Left forelimb (tissue), 1 donor: ENCODE data around the gene SLC25A25.
"Not testable (repeated sequence)": the region's sequence is repeated elsewhere in the genome, so short reads cannot be mapped to it uniquely, and the experiment has no call there.

Experiments used
- DNase-seq: peaks from one replicate; pipeline ENCODE4 v3.0.0-alpha.2; 2018; ENCODE audit warnings: low spot score

The SLC25A25 gene

DNA sequence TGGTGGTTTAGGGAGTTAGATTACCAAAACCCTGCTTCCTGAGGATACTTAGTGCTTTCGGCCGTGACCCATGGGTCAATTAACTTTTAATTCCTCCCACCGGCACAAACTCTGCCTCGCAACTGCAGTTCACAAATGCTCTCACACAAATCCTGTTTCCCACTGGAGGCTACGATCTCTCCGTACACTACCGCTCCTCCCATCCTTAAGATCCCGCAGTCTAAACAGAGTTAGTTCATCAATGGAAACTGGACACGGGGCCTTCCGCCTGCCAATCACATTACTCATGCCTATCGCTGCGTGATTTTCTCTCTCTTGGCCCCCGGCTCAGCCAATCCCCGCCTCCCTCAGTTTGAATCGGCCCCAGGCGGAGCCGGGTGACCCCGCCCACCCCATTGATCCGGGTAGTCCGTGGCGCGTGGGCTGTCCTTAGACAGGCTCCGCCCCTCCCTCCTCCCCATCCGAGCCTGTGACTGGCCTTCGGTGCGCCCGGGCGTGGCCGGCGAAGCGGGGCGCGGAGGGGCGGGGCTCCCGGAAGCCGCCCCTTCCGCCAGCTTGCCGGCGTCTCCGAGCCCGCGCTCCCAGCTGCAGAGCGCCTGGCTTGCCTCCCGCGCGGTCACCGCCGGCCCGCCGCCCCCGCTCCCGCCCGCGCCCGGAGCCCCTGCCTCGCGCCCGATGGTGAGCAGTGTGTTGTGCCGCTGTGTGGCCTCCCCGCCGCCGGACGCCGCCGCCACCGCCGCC is at the start of gene SLC25A25:
Gene SLC25A25, plus strand, starts transcription at position 588 of the 741 bp plus-strand sequence. Its CDS starts 88 bp downstream, at position 676.
- peak; percentile 100 for DNase-seq

DNA sequence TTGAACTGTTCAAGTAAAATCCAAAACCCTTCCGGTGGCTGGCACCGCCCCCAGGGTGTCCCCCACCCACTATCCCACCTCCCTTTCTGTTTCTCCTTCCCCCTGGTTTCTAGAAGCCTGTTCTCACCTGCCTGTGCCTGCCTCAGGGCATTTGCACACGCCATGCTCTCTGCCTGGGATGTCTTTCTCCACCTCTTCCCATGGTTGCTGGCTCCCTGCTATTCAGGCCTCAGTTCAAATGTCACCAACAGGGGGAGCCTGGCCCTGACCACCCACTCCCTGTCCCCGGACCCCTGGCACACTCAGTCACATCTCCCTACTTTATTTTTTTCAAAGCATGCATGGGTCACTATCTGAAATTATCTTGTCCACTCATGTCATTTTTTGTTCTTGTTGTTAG is 47.3 kb upstream of the SLC25A25 start:
- DNase-seq = no peak

DNA sequence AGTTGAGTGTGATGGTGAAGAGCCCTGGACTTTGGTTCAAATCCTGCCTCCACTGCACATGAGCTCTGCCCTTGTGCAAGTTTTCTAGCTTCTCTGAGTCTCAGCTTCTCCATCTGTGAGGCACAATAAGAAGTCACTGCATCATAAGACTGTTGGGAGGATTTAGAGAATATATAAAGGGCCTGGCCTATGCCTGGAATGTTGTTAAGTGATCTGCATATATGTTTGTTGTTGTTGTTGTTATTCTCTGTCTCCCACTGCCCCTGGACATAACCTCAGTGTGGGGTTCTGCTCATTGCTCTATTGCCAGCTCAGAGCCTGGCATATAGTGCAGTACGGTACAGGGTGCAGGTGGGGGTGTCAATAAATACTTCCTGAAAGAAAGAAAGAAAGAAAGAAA is 46.9 kb upstream of the SLC25A25 start:
- DNase-seq = no peak

DNA sequence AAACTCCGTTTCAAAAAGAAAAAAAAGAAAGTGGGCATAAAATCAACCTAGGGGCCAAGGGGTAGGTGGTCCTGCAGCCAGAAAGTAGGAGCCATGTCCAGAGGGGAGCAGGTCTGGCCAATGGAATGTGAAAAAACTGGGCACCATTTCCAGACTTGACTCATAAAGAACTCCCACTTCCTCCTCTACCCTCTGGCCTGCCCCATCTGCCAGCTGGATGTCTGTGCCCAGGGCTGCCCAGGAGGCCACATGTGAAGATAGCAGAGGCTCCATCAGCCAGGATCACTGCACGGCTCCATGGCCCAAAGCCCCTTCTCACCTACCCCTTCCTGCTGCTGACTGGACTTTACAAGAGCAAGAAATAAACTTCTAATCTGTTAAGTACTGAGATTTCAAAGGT is 45.1 kb upstream of the SLC25A25 start:
- DNase-seq = no peak

DNA sequence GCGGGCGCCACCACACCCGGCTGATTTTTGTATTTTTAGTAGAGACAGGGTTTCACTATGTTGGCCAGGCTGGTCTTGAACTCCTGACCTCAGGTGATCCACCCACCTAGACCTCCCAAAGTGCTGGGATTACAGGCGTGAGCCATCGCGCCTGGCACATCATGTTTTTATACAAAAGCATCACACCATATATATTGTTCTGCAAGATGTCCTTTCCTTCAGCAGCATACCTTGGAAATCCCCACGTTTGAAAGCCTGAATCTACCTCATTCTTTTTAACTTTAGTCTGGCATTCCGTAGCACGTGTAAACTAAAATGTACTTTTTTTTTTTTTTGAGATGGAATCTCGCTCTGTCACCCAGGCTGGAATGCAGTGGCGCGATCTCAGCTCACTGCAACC is 44.4 kb upstream of the SLC25A25 start:
- DNase-seq = not testable (repeated sequence)

DNA sequence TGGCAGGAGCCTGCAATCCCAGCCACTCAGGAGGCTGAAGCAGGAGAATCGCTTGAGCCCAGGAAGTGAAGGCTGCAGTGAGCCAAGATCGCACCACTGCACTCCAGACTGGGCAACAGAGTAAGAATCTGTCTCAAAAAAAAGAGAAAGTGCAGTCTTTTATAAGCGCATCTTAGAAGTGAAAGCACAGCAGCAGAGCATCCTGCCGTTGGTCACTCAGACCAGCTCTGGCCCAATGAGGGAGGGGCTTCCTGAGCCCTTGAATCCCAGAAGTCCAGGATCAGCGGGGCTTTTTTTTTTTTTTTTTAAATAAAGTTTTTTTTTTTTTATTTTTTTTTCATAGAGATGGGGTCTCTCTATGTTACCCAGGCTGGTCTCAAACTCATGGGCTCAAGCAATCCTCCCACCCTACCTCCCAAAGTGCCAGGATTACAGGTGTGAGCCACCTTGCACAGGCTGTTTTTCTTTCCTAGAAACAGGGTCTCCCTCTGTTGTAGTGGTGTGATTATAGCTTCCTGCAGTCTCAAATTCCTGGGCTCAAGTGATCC is 43.2 kb upstream of the SLC25A25 start:
- no peak for DNase-seq

DNA sequence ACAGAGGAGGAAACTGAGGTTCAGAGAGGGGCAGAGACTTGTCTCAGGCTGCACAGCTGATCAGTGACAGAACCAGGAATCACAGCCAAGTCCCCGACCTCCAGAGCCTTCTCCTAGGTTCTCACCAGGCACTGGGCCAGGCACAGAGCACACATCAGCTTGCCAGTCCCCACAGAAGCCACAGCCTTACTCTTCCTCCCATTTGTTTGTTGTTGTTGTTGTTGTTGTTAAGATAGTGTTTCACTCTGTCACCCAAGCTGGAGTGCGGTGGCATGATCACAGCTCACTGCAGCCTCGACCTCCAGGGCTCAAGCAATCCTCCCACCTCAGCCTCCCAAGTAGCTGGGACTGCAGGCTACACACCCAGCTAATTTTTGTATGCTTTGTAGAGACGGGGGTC is 42.3 kb upstream of the SLC25A25 start:
- DNase-seq = no peak

DNA sequence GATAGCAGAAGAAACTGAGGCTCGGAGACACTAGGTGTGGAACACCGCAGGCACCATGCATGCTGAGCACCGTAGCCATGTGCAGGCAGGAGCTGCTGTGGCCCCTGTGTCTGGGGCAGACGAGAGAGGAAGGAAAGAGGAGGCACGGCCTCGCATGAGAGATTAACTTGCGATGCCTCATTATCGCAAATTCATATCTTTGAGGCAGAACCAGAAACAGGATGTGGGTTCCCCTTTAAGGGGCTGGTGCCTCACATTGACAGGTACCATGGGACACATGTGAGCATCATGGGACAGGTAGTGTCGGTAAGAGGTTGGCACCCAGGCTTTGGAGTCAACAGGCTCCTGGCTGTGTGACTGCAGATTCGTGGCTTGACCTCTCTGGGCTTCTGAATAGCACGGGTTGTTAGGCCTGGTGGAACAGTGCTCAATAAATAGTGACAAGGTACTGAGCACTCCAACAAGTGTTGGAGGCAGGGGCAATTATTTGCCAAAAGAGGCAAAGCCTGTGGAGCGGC is 41.7 kb upstream of the SLC25A25 start:
- DNase-seq = no peak

DNA sequence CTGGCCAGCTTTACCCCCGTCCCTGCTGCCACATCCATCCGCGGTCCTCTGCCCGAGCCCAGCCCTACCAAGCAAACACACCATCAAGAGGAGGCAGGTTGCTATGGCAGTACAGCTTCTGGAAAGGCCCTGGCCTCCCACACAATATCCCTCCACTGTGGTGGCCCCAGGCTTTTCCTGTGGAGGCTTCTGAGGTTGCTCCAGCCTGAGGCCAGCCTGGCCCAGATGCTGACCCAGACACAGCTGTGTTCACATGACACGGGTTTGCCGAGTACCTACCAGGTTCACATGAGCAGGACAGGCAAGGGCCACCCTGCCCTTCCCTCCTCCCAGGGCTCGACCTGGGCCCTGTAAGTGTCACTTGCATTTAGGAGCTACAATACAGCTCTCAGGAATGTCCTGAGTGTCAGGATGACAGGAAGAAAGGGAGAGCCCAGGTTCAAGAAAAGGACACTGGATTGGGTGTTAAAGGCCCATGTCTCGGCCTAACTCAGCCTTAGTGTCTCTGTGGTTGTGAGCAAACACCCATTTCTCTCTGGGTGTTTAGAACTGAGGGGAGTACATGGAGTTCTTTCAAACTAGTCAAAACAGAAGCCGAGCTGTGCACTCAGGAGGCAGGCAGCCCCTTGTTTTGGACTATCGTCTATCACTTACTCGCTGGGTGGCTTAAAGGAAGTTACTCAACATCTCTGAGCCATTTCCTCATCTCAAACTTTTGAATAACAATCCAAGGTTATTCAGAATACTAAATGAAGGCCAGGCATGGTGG is 41.1 kb upstream of the SLC25A25 start:
- DNase-seq = no peak

DNA sequence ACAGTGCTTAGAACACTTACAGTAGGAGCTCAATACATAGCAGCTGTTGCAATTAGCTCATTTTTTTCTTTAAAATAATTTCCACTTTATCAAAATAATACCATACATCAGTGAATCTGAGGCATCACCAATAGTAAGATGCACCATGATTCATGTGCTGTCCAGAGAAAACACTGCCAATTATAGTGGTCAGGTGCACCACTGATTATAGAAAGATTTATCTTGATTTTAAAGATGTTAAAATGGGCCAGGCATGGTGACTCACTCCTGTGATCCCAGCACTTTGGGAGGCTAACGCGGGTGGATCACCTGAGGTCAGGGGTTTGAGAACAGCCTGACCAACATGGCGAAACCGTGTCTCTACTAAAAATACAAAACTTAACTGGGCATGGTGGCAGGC is 40.3 kb upstream of the SLC25A25 start:
- DNase-seq = no peak

DNA sequence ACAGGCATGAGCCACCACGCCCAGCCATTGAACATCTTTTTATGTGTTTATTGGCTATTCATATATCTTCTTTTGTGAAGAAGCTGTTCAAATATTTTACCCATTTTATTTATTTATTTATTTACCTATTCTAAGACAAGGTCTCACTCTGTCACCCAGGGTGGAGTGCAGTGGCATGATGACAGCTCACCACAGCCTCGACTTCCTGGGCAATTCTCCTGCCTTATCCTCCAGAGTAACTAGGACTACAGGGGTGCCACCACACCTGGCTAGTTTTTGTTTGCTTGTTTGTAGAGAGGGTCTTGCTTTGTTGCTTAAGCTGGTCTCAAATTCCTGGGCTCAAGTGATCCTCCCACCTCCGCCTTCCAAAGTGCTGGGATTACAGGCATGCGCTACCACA is 34.4 kb upstream of the SLC25A25 start:
- no peak for DNase-seq

DNA sequence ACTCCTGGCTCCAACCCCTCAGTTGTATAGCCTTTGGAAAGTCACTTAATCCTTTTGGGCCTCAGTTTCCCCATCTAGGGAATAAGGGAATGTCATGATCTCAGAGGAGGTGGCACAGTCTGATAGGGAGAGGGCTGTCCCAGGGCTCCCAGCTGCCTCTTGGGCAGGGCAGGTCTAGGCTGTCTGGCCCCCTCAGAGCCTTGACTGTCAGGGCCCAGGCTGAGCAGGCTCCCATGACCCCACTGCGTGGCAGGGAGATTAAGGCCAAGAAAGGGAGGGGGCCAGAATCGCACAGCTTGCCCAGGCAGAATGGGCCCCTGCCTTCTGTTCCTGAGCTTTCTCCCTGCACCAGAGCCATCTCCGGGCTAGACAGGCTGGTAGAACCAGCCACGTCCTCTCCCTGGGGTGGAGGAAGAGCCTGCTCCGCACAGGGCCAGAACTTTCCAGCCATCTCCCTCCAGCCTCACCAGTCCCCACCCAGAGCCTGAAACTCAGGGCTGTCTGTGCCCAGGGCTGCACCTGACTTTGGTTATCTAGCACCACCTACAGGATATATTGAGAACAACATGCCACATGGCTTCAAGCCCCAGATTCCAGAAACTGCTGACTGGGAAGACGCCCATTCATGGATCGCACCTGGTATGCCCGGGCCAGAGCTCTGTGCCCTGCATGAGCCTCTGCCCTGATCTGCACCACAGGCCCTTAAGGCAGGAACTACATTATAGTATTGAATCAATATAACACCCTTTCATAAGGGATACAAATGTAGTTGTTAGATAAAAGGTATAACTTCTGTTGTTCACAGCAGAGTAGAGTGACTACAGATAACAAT is 33.0 kb upstream of the SLC25A25 start:
- DNase-seq = no peak

DNA sequence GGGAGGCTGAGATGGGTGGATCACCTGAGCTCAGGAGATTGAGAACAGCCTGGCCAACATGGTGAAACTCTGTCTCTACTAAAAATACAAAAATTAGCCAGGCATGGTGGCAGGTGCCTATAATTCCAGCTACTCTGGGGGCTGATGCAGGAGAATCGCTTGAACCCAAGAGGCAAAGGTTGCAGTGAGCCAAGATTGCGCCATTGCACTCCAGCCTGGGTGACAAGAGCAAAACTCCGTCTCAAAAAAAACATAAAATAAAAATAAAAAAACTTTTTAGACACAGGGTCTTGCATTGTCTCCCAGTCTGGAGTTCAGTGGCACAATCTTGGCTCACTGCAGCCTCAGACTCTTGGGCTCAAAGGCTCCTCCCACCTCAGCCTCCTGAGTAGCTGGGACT is 31.5 kb upstream of the SLC25A25 start:
- not testable (repeated sequence) for DNase-seq

DNA sequence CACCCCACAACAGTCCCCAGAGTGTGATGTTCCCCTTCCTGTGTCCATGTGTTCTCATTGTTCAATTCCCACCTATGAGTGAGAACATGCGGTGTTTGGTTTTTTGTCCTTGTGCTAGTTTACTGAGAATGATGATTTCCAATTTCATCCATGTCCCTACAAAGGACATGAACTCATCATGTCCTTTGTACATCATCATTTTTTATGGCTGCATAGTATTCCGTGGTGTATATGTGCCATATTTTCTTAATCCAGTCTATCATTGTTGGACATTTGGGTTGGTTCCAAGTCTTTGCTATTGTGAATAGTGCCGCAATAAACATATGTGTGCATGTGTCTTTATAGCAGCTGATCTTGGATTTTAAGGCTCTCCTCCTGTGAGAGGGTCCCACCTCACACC is 27.2 kb upstream of the SLC25A25 start:
- not testable (repeated sequence) for DNase-seq

DNA sequence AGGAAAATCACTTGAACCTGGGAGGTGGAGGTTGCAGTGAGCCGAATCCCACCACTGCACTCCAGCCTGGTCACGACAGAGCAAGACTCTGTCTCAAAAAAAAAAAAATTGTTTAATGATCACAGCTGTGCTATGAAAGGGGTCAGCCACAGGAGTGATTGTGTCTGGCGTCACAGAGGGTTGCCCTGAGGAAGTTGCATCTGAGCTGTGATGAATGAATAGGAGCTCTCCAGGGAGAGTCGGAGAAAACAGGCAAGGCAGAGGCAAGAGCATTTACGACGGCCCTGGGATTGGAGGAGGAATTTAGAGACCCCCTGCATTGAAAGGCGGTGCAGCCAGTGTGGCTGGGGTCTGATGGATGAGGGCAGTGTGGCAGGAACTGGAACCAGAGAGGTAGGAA is 26.0 kb upstream of the SLC25A25 start:
- DNase-seq = no peak

DNA sequence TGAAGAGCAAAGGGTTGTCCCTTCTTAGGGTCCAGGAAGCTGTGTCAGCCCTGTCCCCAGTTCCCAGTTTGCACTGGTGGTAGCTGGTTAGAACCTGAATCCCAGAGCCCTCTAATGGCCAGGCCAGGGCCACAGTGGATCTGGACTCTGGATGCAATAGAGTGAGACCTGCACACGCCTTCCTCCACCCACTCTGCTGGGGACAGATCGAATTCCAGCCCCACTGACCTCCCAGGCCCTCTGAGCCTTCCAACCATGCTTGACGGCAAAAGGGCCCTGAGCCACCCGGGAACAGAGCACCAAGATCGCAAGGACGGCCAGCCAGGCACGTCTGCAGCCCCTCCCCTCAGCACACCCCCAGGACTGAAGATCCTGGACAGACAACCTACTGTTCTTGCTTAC is 24.6 kb upstream of the SLC25A25 start:
- no peak for DNase-seq

DNA sequence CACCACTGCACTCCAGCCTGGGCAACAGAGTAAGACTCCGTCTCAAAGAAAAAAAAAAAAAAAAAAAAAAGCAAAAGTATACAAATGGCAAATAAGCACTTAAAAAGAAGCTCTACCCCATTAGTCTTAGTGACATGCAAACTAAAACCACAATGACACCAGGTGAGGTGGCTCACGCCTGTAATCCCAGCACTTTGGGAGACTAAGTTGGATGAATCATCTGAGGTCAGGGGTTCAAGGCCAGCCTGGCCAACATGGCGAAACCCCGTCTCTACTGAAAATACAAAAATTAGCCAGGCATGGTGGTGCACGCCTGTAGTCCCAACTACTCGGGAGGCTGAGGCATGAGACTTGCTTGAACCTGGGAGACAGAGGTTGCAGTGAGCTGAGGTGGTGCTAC is 22.6 kb upstream of the SLC25A25 start:
- DNase-seq = not testable (repeated sequence)

DNA sequence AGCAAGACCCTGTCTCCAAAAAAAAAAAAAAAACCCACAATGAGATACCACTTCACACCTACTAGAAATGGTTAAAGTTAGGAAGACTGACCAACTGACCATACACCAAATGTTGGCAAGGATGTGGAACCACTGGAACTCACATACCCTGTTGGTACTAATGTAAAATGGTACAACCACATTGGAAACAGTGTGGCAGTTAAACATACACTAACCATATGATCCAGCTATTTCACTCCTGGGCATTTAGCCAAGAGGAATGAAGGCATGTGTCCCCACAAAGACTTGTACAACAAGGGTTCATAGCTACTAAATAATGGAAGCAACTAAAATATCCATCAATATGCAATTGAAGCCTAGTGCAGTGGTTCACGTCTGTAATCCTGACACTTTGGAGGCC is 22.2 kb upstream of the SLC25A25 start:
- DNase-seq = no peak

DNA sequence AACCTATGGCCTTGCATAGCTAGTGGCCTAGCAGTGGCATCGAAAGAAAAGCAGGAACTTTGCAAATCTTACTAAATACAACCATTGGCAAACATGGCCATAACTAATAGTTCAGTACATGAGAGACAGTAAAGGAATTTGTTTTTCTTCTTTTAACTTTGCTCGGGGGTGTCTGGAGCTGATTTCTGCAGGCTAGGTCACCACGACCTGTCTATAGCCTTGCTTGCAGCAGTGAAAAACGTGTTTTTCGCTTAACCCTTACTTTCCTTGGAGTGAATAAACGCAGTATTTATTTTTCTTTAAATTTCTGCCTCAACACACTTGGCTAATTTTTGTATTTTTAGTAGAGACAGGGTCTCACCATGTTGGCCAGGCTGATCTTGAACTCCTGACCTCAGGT is 20.8 kb upstream of the SLC25A25 start:
- no peak for DNase-seq

DNA sequence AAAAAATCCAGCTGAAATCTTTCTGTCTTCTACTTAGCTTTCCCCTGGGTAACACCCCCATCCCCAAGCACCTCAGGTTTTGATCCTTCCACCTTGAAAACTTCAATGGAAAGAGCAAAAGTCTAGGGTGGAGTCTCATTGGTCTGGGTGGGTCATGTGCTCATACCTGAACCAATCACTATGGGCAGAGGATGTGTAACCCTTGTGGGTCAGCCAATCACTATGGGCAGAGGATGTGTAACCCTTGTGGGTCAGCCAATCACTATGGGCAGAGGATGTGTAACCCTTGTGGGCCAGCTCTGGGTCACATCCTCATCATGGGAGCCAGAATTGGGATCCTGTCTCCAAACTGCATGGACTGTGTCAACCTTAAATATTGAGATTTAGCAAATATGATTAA is 19.4 kb upstream of the SLC25A25 start:
- DNase-seq = no peak

DNA sequence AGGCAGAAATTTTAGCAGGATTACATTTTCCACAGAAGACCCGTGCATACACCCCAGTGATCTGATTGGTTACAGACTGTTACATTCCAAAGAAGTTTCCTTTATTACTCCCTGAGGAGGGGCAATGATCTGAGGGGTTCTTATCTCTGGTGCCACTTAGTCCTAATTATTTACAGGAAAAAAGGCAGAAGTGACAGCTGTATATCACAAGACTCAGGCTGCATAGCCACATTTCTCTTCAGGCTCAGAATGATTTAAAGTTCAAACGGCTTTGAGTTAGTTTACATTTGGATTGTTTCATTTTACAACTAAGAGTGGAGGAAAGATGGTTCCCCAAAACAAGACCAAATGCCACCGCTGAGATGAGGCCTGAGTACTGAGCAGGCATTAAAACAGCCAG is 18.2 kb upstream of the SLC25A25 start:
- no peak for DNase-seq
